Heart right ventricle (tissue), 16 donors: ENCODE results near the gene UPF3B. TPM values are rescaled to one million over a fixed set of nuclear protein-coding genes. Genes with fewer than 3 reads are reported as not detected.
"Not testable (repeated sequence)": the region's sequence is repeated elsewhere in the genome, so short reads cannot be mapped to it uniquely, and the experiment has no call there.

Experiments used
- ATAC-seq, 8 donors: fragments of 200-7000 bp; cut with Tn5 transposase; one replicate each; pipeline ENCODE4 v1.9.1; 2020; ENCODE audit warnings: mild to moderate bottlenecking in 8 of 8, moderate library complexity in 8 of 8, moderate number of reproducible peaks in 1 of 8
- DNase-seq, 2 donors: peaks; one replicate each; pipeline ENCODE4 v3.0.0-alpha.2; 2020
- H3K27ac ChIP-seq, 10 donors: fragments of 200-600 bp; sonication (generic) in 2 of 10; one replicate each; pipeline versions ENCODE4 v1.5.0 to v1.8.0; 2020 to 2022; ENCODE audit warnings: mild to moderate bottlenecking in 3 of 10
- H3K27me3 ChIP-seq, 7 donors: fragments of 200-600 bp; one replicate each; pipeline ENCODE4 v1.8.0; 2021 to 2022; ENCODE audit warnings: mild to moderate bottlenecking in 2 of 7
- H3K36me3 ChIP-seq, 9 donors: fragments of 200-600 bp; sonication (generic) in 1 of 9; one replicate each; pipeline versions ENCODE4 v1.5.0 to v1.8.0; 2020 to 2022; ENCODE audit warnings: mild to moderate bottlenecking in 2 of 9
- H3K4me1 ChIP-seq, 9 donors: fragments of 200-600 bp; sonication (generic) in 1 of 9; one replicate each; pipeline versions ENCODE4 v1.5.0 to v1.8.0; 2020 to 2022; ENCODE audit warnings: mild to moderate bottlenecking in 4 of 9
- H3K4me3 ChIP-seq, 10 donors: fragments of 200-600 bp; sonication (generic) in 2 of 10; one replicate each; pipeline versions ENCODE4 v1.5.0 to v1.8.0; 2020 to 2022; ENCODE audit warnings: mild to moderate bottlenecking in 7 of 10, moderate library complexity in 2 of 10
- H3K9me3 ChIP-seq, 11 donors: fragments of 200-600 bp in 10 of 11; sonication (generic) in 2 of 11; one replicate each; pipeline versions ENCODE4 v1.5.0 to v1.8.0; 2013 to 2022; ENCODE audit warnings: mild to moderate bottlenecking in 2 of 11, control low read depth in 1 of 11, moderate library complexity in 1 of 11
- WGBS, 2 donors: extraction: QIAGEN DNeasy Blood & Tissue Kit; methylation state at CpG; one replicate each; pipeline ENCODE4 v1.1.7; 2013; ENCODE audit warnings: inconsistent platforms in 1 of 2; 5-methylcytosine and 5-hydroxymethylcytosine counted together
- intact Hi-C, 10 donors: fragments of 100-400 bp; cut with DNase I; formaldehyde crosslinking; loops; one replicate each; pipeline versions ENCODE4 v1.11.1 to v1.14.2; 2022
- polyA plus RNA-seq, 2 donors: library from polyadenylated mRNA; stranded (reverse); fragments of 200-250 nt; gene quantifications; one replicate each; pipeline ENCODE4 v1.2.3, GENCODE V29; 2013
- total RNA-seq, 10 donors: library from RNA; stranded (reverse); fragmentation: NEBNext Ultra II Directional in 3 of 10; extraction: Animal tissue kit (Norgen Biotek cat#: 25700) in 3 of 10; gene quantifications; one replicate each; pipeline versions ENCODE4 v1.2.1 to v1.2.4, GENCODE V29; 2021 to 2023
- TF ChIP-seq, protein P1 (sequence below), 9 donors: fragments of 200-600 bp; sonication (generic) in 2 of 9; IDR thresholded peaks; one replicate each; pipeline versions ENCODE4 v1.5.0 to v1.8.0; 2021 to 2022; ENCODE audit warnings: antibody characterized with exemption in 9 of 9, mild to moderate bottlenecking in 5 of 9, moderate library complexity in 1 of 9
- donor health status: Arrhythmogenic right ventricular cardiomyopathy.
- donor health status: ischemic (EF 13 %, LVEDD 7.1; RV severe dilation, severe dysfunction).
- donor health status: healthy with polysubstance abuse.
- donor health status: DM: no; HTN: yes; CAD: no.
- donor health status: DM: no; HTN: no; CAD: no.
- donor health status: ischemic (EF 25% LVEDD 6.9; RV normal size, moderate dysfunction).
- donor health status: ischemic (EF 25% LVEDD 5.7; RV mildly dilated, moderate dysfunction).
- donor health status: healthy.
- donor health status: DM: yes; HTN: yes; CAD: no.
- donor health status: Ischemic cardiomyopathy.
- donor health status: ischemic (EF 35%, LVEDD 5.7; RV mildly dilated, moderate dysfunction).
- donor health status: nonischemic (EF 11% LVEDD 7.7; RV severe dilation, severe dysfunction).
- donor health status: DM: yes; HTN: yes; CAD: no.
- donor health status: PGD.
- donor health status: ischemic (EF 29% LVEDD 5.4; RV normal size, mild dysfunction).
- donor health status: nonischemic (EF 23%, LVEDD 6.1; RV moderate dilation, normal function).

Gene UPF3B
- total and polyA plus RNA-seq, 12 donors, result 2.4 to 15.1 (median 3.2) TPM

DNA sequence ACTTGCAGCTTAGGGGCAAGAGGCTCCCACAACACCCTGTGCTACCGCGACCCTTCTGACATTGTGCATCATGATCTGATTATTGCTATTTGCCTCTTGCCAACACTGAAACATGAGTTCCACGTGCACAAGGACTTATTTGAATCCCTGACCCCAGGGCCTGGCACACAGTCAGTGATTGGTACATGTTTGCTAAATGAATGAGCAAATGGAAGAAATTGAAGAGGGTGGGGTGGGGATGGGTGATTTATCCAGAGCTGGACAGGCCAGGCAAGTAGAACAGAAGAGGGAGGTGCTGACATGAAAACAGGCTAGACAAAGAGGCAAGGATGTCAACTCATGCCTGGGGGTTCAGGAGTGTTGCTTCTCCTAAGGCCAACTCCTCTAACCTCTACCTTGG is 36.5 kb downstream of the UPF3B start:
- 77 to 84% methylated on average over 3 of the region's 3 CpGs for WGBS, 2 donors

DNA sequence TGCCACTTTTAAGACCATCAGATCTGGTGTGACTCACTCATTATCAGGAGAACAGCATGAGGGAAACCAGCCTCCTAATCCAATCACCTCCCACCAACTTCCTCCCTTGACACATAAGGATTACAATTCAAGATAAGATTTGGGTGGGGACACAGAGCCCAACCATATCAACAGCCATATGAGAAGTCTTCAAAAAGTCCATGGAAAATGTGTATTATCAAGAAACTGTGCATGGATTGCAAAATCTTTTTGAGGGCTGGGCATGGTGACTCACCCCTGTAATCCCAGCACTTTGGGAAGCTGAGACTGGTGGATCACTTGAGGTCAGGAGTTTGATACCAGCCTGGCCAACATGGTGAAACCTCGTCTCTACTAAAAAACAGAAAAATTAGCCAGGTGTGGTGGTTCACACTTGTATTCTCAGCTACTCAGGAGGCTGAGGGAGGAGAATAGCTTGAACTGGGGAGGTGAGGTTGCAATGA is 43.5 kb downstream of the UPF3B start:
- Histone ChIP-seq H3K36me3 (no peaks in the 10 kb centered on the region), H3K27me3 (no peaks in the 10 kb centered on the region), H3K4me3 (no peak overlapping the region), H3K9me3 (no peaks in the 10 kb centered on the region), H3K27ac (no peak overlapping the region), H3K4me1 (no peaks in the 10 kb centered on the region)
- DNase-seq, result no peak
- 56 to 82% methylated on average over 1 of the region's 1 CpG for WGBS, 2 donors
- TF ChIP-seq, protein P1, sequence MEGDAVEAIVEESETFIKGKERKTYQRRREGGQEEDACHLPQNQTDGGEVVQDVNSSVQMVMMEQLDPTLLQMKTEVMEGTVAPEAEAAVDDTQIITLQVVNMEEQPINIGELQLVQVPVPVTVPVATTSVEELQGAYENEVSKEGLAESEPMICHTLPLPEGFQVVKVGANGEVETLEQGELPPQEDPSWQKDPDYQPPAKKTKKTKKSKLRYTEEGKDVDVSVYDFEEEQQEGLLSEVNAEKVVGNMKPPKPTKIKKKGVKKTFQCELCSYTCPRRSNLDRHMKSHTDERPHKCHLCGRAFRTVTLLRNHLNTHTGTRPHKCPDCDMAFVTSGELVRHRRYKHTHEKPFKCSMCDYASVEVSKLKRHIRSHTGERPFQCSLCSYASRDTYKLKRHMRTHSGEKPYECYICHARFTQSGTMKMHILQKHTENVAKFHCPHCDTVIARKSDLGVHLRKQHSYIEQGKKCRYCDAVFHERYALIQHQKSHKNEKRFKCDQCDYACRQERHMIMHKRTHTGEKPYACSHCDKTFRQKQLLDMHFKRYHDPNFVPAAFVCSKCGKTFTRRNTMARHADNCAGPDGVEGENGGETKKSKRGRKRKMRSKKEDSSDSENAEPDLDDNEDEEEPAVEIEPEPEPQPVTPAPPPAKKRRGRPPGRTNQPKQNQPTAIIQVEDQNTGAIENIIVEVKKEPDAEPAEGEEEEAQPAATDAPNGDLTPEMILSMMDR (IDR thresholded peaks at IDR 0.05), result no peak
- intact Hi-C loops, result no loop called here
- ATAC-seq, result no peak

More for the DNA sequence above, 36.5 kb downstream of the UPF3B start:
- no peaks in the 10 kb centered on the region for H3K27me3 ChIP-seq
- intact Hi-C loops, result no loop called here
- no peak overlapping the region for H3K4me3 ChIP-seq
- DNase-seq (no peak), ATAC-seq (no peak)
- TF ChIP-seq, protein P1 (IDR thresholded peaks at IDR 0.05), result no peak
- no peaks in the 10 kb centered on the region for H3K9me3 ChIP-seq
- no peak overlapping the region for H3K27ac ChIP-seq
- no peaks in the 10 kb centered on the region for H3K36me3 ChIP-seq
- no peaks in the 10 kb centered on the region for H3K4me1 ChIP-seq

GRCh38 chrX:119808461-119808860 is 44.3 kb downstream of the UPF3B start:
- H3K27ac ChIP-seq, ATAC-seq, H3K4me1 ChIP-seq, DNase-seq, H3K36me3 ChIP-seq, intact Hi-C loops, H3K27me3 ChIP-seq, H3K9me3 ChIP-seq, H3K4me3 ChIP-seq: not testable (repeated sequence)
- whole genome bisulfite sequencing, 2 donors, result 20% methylated on average over 1 of the region's 4 CpGs; no CpG with 5 or more reads in 1 of the 2 donors

DNA sequence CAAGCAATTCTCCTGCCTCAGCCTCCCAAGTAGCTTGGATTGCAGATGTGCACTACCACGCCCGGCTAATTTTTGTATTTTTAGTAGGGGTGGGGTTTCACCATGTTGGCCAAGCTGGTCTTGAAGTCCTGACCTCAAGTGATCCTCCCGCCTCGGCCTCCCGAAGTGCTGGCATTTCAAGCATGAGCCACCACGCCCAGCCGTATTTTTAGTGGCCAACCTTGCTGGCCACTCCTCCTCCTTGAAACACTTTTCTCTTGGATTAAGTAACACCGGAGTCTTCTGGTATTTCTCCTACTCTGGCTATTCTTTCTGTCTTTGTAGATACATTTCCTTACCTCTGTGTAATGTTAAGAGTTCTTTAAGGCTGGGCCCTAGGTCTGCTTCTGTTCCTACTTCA is 50.2 kb downstream of the UPF3B start:
- intact Hi-C loops, result no loop called here
- H3K4me3 ChIP-seq, result no peak overlapping the region
- no peak overlapping the region for H3K27ac ChIP-seq
- WGBS, 2 donors, result 91 to 96% methylated on average over 8 of the region's 8 CpGs
- no peaks in the 10 kb centered on the region for H3K27me3 ChIP-seq
- no peaks in the 10 kb centered on the region for H3K9me3 ChIP-seq
- H3K36me3 ChIP-seq, result no peaks in the 10 kb centered on the region
- ATAC-seq (no peak), DNase-seq (no peak)
- TF ChIP-seq, protein P1 (IDR thresholded peaks at IDR 0.05), result no peak
- H3K4me1 ChIP-seq, result no peaks in the 10 kb centered on the region

DNA sequence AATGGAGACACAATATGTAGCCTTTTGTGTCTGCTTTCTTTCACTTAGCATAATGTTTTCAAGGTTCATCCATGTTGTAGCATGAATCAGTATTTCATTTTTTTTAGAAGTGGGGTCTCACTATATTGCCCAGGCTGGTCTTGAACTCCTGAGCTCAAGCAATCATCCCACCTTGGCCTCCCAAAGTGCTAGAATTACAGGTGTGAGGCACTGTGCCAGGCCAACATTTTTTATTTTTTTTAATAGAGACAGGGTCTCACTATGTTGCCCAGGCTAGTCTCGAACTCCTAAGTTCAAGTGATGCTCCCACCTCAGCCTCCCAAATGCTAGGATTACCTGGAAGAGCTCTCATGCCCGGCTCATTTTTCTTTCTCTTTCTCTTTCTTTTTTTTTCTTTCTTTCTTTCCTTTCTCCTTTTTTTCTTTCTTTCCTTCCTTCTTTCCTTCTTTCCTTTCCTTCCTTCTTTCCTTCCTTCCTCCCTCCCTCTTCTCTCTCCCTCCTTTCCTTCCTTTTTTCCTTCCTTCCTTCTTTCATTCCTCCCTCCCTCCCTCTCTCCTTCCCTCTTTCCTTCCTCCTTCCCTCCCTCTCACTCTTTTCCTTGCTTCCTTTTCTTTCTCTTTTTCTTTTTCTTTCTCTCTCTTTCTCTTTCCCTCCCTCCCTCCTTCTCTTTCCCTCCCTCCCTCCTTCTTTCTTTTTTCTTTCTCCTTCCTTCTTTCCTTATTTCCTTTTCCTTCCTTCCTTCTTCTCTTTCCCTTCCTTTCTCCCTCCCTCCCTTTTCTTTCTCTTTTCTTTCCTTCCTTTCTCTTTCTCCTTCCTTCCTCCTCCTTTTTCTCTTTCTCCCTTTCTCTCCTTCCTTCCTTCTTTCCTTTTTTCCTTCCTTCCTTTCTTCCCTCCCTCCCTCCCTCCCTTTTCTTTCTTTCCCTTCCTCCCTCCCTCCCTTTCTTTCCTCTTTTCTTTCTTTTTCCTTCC is 51.2 kb downstream of the UPF3B start:
- Histone ChIP-seq H3K4me1 (no peaks in the 10 kb centered on the region), H3K9me3 (no peaks in the 10 kb centered on the region), H3K27me3 (no peaks in the 10 kb centered on the region), H3K27ac (no peak overlapping the region), H3K4me3 (no peak overlapping the region), H3K36me3 (no peaks in the 10 kb centered on the region)
- TF ChIP-seq, protein P1 (IDR thresholded peaks at IDR 0.05), result no peak
- DNase-seq (no peak), ATAC-seq (no peak)
- WGBS, 2 donors, result 92 to 100% methylated on average over 2 of the region's 2 CpGs
- intact Hi-C loops, result no loop called here
